ENCODE results near the gene C4orf50.

GRCh38 chr4:5959211-5959982, 58.8 kb downstream of the C4orf50 start:
- no peak for TF ChIP-seq CTCF (IDR thresholded peaks at IDR 0.05)
- no peak for TF ChIP-seq POLR2AphosphoS5 (IDR thresholded peaks at IDR 0.05; ENCODE audit: insufficient read depth in 1 of 2, low read depth in 1 of 2)
- TF ChIP-seq POLR2A (IDR thresholded peaks at IDR 0.05): no peak

All from vagina (tissue), 2 donors.